H9 (cell line): Measurements from ENCODE around the gene CTXN3. TPM values are rescaled to one million over a fixed set of nuclear protein-coding genes. Genes with fewer than 3 reads are reported as not detected.

Experiments used
- DNase-seq: peaks from one replicate; pipeline ENCODE4 v3.0.0-alpha.2; 2017
- H2AFZ ChIP-seq: one replicate; pipeline ENCODE4 v1.6.1; 2013; ENCODE audit warnings: mild to moderate bottlenecking, low read length, control low read depth, moderate library complexity
- H2AK5ac ChIP-seq: 2 replicates; pipeline ENCODE4 v1.6.1; 2013; ENCODE audit warnings: low read length, control low read depth, mixed read lengths; ENCODE audit not compliant: insufficient read length
- H2BK120ac ChIP-seq: one replicate; pipeline ENCODE4 v1.6.1; 2013; ENCODE audit warnings: low read depth, mild to moderate bottlenecking, low read length, control low read depth, inconsistent platforms; ENCODE audit not compliant: poor library complexity, severe bottlenecking
- H2BK12ac ChIP-seq: 2 replicates; pipeline ENCODE4 v1.6.1; 2013; ENCODE audit warnings: low read length, control low read depth, mixed read lengths, low read depth; ENCODE audit not compliant: insufficient read length
- H2BK15ac ChIP-seq: 2 replicates; pipeline ENCODE4 v1.6.1; 2013; ENCODE audit warnings: low read depth, low read length, control low read depth
- H2BK20ac ChIP-seq: one replicate; pipeline ENCODE4 v1.6.1; 2013; ENCODE audit warnings: low read depth, mild to moderate bottlenecking, low read length, control low read depth, inconsistent platforms; ENCODE audit not compliant: poor library complexity, severe bottlenecking
- H2BK5ac ChIP-seq: 2 replicates; pipeline ENCODE4 v1.6.1; 2013; ENCODE audit warnings: low read length, control low read depth, mixed read lengths; ENCODE audit not compliant: insufficient read length
- H3K14ac ChIP-seq: 2 replicates; pipeline ENCODE4 v1.6.1; 2013; ENCODE audit warnings: low read length, control low read depth; ENCODE audit not compliant: insufficient read depth
- H3K18ac ChIP-seq: 2 replicates; pipeline ENCODE4 v1.6.1; 2013; ENCODE audit warnings: low read depth, mild to moderate bottlenecking, mixed read lengths, low read length, control low read depth; ENCODE audit not compliant: insufficient read length
- H3K23ac ChIP-seq: 2 replicates; pipeline ENCODE4 v1.6.1; 2013; ENCODE audit warnings: low read length, control low read depth, mixed read lengths, low read depth; ENCODE audit not compliant: insufficient read length
- H3K23me2 ChIP-seq: 2 replicates; pipeline ENCODE4 v1.6.1; 2013; ENCODE audit warnings: low read depth, mild to moderate bottlenecking, mixed read lengths, low read length, control low read depth; ENCODE audit not compliant: insufficient read length, poor library complexity, severe bottlenecking
- H3K27ac ChIP-seq: 2 replicates; pipeline ENCODE4 v1.5.1; 2013; ENCODE audit warnings: low read length, control low read depth, mixed read lengths, low read depth; ENCODE audit not compliant: insufficient read length
- H3K27me3 ChIP-seq: 2 replicates; pipeline ENCODE4 v1.6.1; 2013; ENCODE audit warnings: low read length, control low read depth, inconsistent platforms; ENCODE audit not compliant: insufficient read depth
- H3K4ac ChIP-seq: 2 replicates; pipeline ENCODE4 v1.6.1; 2013; ENCODE audit warnings: low read depth, mild to moderate bottlenecking, control low read depth, inconsistent platforms, low read length, moderate library complexity
- H3K4me1 ChIP-seq: 2 replicates; pipeline ENCODE4 v1.6.1; 2013; ENCODE audit warnings: low read length, control low read depth, inconsistent platforms; ENCODE audit not compliant: insufficient read depth
- H3K4me2 ChIP-seq: 2 replicates; pipeline ENCODE4 v1.6.1; 2013; ENCODE audit warnings: low read length, control low read depth, mixed read lengths; ENCODE audit not compliant: insufficient read length, insufficient read depth
- H3K56ac ChIP-seq: 2 replicates; pipeline ENCODE4 v1.6.1; 2013; ENCODE audit warnings: low read depth, mild to moderate bottlenecking, mixed read lengths, low read length, control low read depth; ENCODE audit not compliant: insufficient read length
- H3K79me1 ChIP-seq: 2 replicates; pipeline ENCODE4 v1.6.1; 2013; ENCODE audit warnings: low read depth, mild to moderate bottlenecking, moderate library complexity, low read length, control low read depth, inconsistent platforms; ENCODE audit not compliant: insufficient read depth, poor library complexity, severe bottlenecking
- H3K79me2 ChIP-seq: 2 replicates; pipeline ENCODE4 v1.6.1; 2013; ENCODE audit warnings: low read length, control low read depth, inconsistent platforms; ENCODE audit not compliant: insufficient read depth
- H3K9ac ChIP-seq: 2 replicates; pipeline ENCODE4 v1.6.1; 2013; ENCODE audit warnings: low read length, control low read depth, mixed read lengths; ENCODE audit not compliant: insufficient read length; ENCODE audit errors: extremely low read depth
- H3K9me3 ChIP-seq: one replicate; pipeline ENCODE4 v1.6.1; 2013; ENCODE audit warnings: low read depth, low read length, inconsistent platforms; ENCODE audit not compliant: control insufficient read depth
- H3T11ph ChIP-seq: one replicate; pipeline ENCODE4 v1.6.1; 2013; ENCODE audit warnings: mild to moderate bottlenecking, low read length, control low read depth, inconsistent platforms
- H4K20me1 ChIP-seq: one replicate; pipeline ENCODE4 v1.6.1; 2013; ENCODE audit not compliant: control insufficient read depth, insufficient read length, insufficient read depth
- H4K5ac ChIP-seq: 2 replicates; pipeline ENCODE4 v1.6.1; 2013; ENCODE audit warnings: low read depth, mild to moderate bottlenecking, mixed read lengths, low read length, control low read depth; ENCODE audit not compliant: insufficient read length
- H4K8ac ChIP-seq: replicated peaks from 2 replicates; pipeline ENCODE4 v1.6.1; 2013; ENCODE audit warnings: low read length, control low read depth, mixed read lengths, low read depth; ENCODE audit not compliant: insufficient read length
- H4K91ac ChIP-seq: 2 replicates; pipeline ENCODE4 v1.6.1; 2013; ENCODE audit warnings: low read depth, mild to moderate bottlenecking, moderate library complexity, mixed read lengths, low read length, control low read depth; ENCODE audit not compliant: insufficient read length
- H3K27ac Mint-ChIP-seq, 3 experiments: 2 replicates in 2 of 3; 3 replicates in 1 of 3; pipeline ENCODE4 v1.8.0; 2020 to 2021; ENCODE audit warnings: mixed read lengths in 3 of 3, mild to moderate bottlenecking in 1 of 3, moderate library complexity in 1 of 3
- H3K27me3 Mint-ChIP-seq: 2 replicates; pipeline ENCODE4 v1.8.0; 2021; ENCODE audit warnings: low read depth, mild to moderate bottlenecking, moderate library complexity, mixed read lengths
- H3K36me3 Mint-ChIP-seq, 3 experiments: 2 replicates in 2 of 3; 3 replicates in 1 of 3; pipeline ENCODE4 v1.8.0; 2020 to 2021; ENCODE audit warnings: low read depth in 3 of 3, mixed read lengths in 3 of 3; ENCODE audit not compliant: insufficient read depth in 1 of 3
- H3K4me1 Mint-ChIP-seq, 2 experiments: 2 replicates each; pipeline ENCODE4 v1.8.0; 2020; ENCODE audit warnings: mixed read lengths in 2 of 2
- H3K4me3 Mint-ChIP-seq, 2 experiments: 2 replicates in 1 of 2; 3 replicates in 1 of 2; pipeline ENCODE4 v1.8.0; 2020 to 2021; ENCODE audit warnings: mild to moderate bottlenecking in 2 of 2, mixed read lengths in 2 of 2, moderate library complexity in 1 of 2
- H3K9me3 Mint-ChIP-seq, 2 experiments: 2 replicates in 1 of 2; 3 replicates in 1 of 2; pipeline ENCODE4 v1.8.0; 2020; ENCODE audit warnings: mild to moderate bottlenecking in 2 of 2, mixed read lengths in 2 of 2, moderate library complexity in 1 of 2
- CTCF ChIP-seq: fragments of 200-600 bp; sonication (generic); conservative IDR thresholded peaks from 3 replicates; pipeline ENCODE4 v1.8.0; 2021; ENCODE audit warnings: antibody characterized with exemption, mild to moderate bottlenecking
- total RNA-seq: library from RNA; stranded (reverse); gene quantifications from 2 replicates; pipeline ENCODE4 v1.2.1, GENCODE V29; 2021

Gene CTXN3
- total RNA-seq, 1 experiment from 2014 or later = not detected

- no peaks in the 10 kb centered on the region for H4K20me1 ChIP-seq
- H3K9ac ChIP-seq = no peak overlapping the region
- no peaks in the 10 kb centered on the region for H3K36me3 Mint-ChIP-seq
- H3K56ac ChIP-seq = no peak overlapping the region
- no peak overlapping the region for H3K23ac ChIP-seq
- no peak overlapping the region for H2AFZ ChIP-seq
- H3K18ac ChIP-seq = no peak overlapping the region
- no peak overlapping the region for H2BK120ac ChIP-seq
- no peaks in the 10 kb centered on the region for H3K79me2 ChIP-seq
- no peak overlapping the region for H2BK15ac ChIP-seq
- H3K9me3 Mint-ChIP-seq = no peaks in the 10 kb centered on the region
- no peak overlapping the region for H3K4me3 Mint-ChIP-seq
- no peaks in the 10 kb centered on the region for H3K27me3 Mint-ChIP-seq
- DNase-seq = no peak
- no peak overlapping the region for H3T11ph ChIP-seq
- H2AK5ac ChIP-seq = no peak overlapping the region
- no peak overlapping the region for H3K4ac ChIP-seq
- H3K23me2 ChIP-seq = no peaks in the 10 kb centered on the region
- no peak overlapping the region for H2BK5ac ChIP-seq
- H3K27ac Mint-ChIP-seq = no peak overlapping the region
- H3K9me3 ChIP-seq = no peaks in the 10 kb centered on the region
- H3K27ac ChIP-seq = no peak overlapping the region
- no peak for TF ChIP-seq CTCF
- H3K79me1 ChIP-seq = no peaks in the 10 kb centered on the region
- no peak overlapping the region for H4K5ac ChIP-seq
- H4K8ac ChIP-seq = no peak overlapping the region
- H3K14ac ChIP-seq = no peak overlapping the region
- H3K4me1 ChIP-seq = no peaks in the 10 kb centered on the region
- no peaks in the 10 kb centered on the region for H3K4me1 Mint-ChIP-seq
- H3K27me3 ChIP-seq = no peaks in the 10 kb centered on the region
- no peak overlapping the region for H2BK12ac ChIP-seq
- H2BK20ac ChIP-seq = no peak overlapping the region
- H3K4me2 ChIP-seq = no peak overlapping the region
- H4K91ac ChIP-seq = no peak overlapping the region
Measured at GRCh38 chr5:127634007-127634406, 14.9 kb upstream of the CTXN3 start.
